Mucosa of descending colon (tissue), 3 donors: Measurements from ENCODE around the gene MAMDC2. TPM values are rescaled to one million over a fixed set of nuclear protein-coding genes. Genes with fewer than 3 reads are reported as not detected.

ENCODE experiments used
- ATAC-seq: fragments of 200-7000 bp; cut with Tn5 transposase; one replicate; pipeline ENCODE4 v1.9.1; 2020; ENCODE audit warnings: mild to moderate bottlenecking, moderate library complexity
- DNase-seq, 3 donors: peaks; one replicate each; pipeline ENCODE4 v3.0.0-alpha.2; 2020
- H3K36me3 ChIP-seq: fragments of 200-600 bp; one replicate; pipeline ENCODE4 v1.8.0; 2021; ENCODE audit warnings: low read depth, mild to moderate bottlenecking
- H3K4me1 ChIP-seq: fragments of 200-600 bp; one replicate; pipeline ENCODE4 v1.8.0; 2021; ENCODE audit warnings: low read depth, mild to moderate bottlenecking
- H3K4me3 ChIP-seq: fragments of 200-600 bp; one replicate; pipeline ENCODE4 v1.8.0; 2021; ENCODE audit warnings: mild to moderate bottlenecking
- H3K9me3 ChIP-seq: fragments of 200-600 bp; one replicate; pipeline ENCODE4 v1.8.0; 2021; ENCODE audit warnings: mild to moderate bottlenecking
- intact Hi-C, 2 donors: fragments of 100-400 bp; cut with DNase I in 1 of 2; cut with micrococcal nuclease in 1 of 2; formaldehyde crosslinking; loops; one replicate each; pipeline versions ENCODE4 v1.11.0 to v1.11.1; 2022; cut with DNase I, micrococcal nuclease
- total RNA-seq, 3 donors: library from RNA; stranded (reverse); fragmentation: NEBNext Ultra II Directional in 2 of 3; extraction: Animal tissue kit (Norgen Biotek cat#: 25700) in 2 of 3; gene quantifications; one replicate each; pipeline versions ENCODE4 v1.2.1 to v1.2.4, GENCODE V29; 2021 to 2023
- TF ChIP-seq, protein P1 (sequence below): fragments of 200-600 bp; IDR thresholded peaks from one replicate; pipeline ENCODE4 v1.8.0; 2022; ENCODE audit warnings: antibody characterized with exemption, mild to moderate bottlenecking
- donor health status: DM: no; HTN: no; CAD: no; lungs with moderate emphysema.
- donor health status: DM: no; HTN: no; CAD: no.
- donor health status: DM: no; HTN: yes; CAD: no.

MAMDC2 gene
- total RNA-seq, 3 donors from 2014 or later, result 3.5 to 70.6 (median 6.9) TPM

DNA sequence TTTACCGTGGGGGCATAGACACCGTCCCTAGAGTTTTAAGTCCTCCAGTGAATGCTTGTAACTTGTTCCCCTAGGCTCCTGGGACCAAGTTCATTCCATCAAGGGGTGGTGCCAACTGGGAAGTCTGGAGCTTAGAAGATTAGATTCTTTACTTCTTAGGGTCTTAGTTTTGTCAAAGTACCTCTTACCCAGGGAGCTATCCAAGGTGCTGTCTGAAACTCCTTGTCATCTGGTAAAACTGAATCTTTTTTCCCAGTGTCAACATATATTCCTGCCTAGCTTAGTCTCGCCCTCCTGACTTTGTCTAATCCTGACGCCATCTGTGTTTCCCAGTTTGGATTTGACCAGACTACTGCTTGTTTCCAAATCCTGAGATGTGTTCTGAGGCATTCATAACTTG is 41.6 kb downstream of the MAMDC2 start:
- Histone ChIP-seq H3K36me3 (no peaks in the 10 kb centered on the region), H3K4me1 (no peaks in the 10 kb centered on the region), H3K9me3 (no peaks in the 10 kb centered on the region), H3K4me3 (no peak overlapping the region)
- intact Hi-C loops, result no loop called here
- TF ChIP-seq, protein P1, sequence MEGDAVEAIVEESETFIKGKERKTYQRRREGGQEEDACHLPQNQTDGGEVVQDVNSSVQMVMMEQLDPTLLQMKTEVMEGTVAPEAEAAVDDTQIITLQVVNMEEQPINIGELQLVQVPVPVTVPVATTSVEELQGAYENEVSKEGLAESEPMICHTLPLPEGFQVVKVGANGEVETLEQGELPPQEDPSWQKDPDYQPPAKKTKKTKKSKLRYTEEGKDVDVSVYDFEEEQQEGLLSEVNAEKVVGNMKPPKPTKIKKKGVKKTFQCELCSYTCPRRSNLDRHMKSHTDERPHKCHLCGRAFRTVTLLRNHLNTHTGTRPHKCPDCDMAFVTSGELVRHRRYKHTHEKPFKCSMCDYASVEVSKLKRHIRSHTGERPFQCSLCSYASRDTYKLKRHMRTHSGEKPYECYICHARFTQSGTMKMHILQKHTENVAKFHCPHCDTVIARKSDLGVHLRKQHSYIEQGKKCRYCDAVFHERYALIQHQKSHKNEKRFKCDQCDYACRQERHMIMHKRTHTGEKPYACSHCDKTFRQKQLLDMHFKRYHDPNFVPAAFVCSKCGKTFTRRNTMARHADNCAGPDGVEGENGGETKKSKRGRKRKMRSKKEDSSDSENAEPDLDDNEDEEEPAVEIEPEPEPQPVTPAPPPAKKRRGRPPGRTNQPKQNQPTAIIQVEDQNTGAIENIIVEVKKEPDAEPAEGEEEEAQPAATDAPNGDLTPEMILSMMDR, result no peak
- DNase-seq (no peak), ATAC-seq (no peak)

DNA sequence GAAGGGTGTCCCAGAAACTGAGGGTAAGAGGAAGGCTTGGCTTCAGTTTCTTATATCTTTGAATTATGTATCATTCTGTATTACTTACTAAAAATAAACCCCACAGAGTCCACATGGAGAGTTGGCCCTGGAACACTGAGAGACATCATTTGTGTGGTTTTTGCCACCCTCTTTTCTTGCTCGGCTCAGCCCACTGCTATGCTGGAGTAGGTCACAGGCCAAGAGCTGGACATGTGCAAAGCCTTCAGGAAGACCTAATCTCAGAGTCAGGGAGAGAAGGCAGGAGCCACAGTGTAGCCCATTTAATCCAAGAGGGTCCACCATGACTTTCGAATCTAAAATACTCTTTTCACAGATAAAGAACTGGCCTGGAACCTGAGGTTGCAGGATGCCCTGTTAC is 47.5 kb downstream of the MAMDC2 start:
- intact Hi-C loops, result no loop called here
- no peaks in the 10 kb centered on the region for H3K36me3 ChIP-seq
- ATAC-seq (no peak), DNase-seq (no peak)
- no peak overlapping the region for H3K4me3 ChIP-seq
- no peaks in the 10 kb centered on the region for H3K9me3 ChIP-seq
- H3K4me1 ChIP-seq, result peaks cover 4% of the 10 kb centered on the region
- TF ChIP-seq, protein P1, result no peak

DNA sequence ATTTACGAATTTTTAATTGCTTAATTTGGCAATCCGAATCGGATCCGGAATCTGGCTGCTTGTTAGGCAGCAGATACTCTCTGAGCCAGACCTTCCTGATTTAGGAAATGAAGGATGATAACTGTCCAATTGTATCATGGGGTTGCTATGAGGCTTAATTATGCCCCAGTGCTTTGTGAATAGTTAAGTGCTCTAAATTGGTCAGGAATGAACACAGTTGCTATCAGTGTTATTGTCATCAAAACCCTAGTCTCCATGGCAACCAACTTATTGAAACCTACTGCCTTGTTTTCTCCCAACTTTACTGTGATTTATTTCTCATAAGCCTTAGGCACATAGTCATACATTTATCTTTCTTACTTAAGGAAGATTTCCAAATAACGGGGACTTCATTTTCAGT is 47.9 kb downstream of the MAMDC2 start:
- TF ChIP-seq, protein P1, result no peak
- DNase-seq, result no peak
- no peak overlapping the region for H3K4me3 ChIP-seq
- intact Hi-C loops, result no loop called here
- H3K4me1 ChIP-seq, result peaks cover 4% of the 10 kb centered on the region
- H3K36me3 ChIP-seq, result no peaks in the 10 kb centered on the region
- H3K9me3 ChIP-seq, result no peaks in the 10 kb centered on the region
- no peak for ATAC-seq

DNA sequence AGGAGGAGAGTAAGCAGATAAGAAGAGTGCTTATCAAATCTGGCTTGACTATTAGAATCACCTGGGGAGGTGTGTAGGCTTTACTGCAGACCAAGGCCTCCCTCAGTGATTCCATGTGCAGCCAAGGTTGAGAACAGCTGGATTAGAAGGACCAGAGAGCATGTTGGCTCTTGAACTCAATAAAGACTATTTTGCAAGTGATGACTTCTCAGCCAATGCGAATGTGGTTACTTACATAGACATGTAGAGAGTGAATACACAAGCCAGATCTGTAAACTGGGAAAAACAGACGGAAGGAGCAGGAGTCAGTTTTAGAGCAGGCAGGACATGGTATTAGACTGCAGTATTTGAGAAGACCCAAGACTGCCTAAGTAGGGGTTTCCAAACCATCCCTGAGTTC is 48.5 kb downstream of the MAMDC2 start:
- intact Hi-C loops, result no loop called here
- ATAC-seq (no peak), DNase-seq (no peak)
- H3K4me1 ChIP-seq, result peaks cover 4% of the 10 kb centered on the region
- TF ChIP-seq, protein P1, result no peak
- no peaks in the 10 kb centered on the region for H3K36me3 ChIP-seq
- H3K4me3 ChIP-seq, result no peak overlapping the region
- no peaks in the 10 kb centered on the region for H3K9me3 ChIP-seq

DNA sequence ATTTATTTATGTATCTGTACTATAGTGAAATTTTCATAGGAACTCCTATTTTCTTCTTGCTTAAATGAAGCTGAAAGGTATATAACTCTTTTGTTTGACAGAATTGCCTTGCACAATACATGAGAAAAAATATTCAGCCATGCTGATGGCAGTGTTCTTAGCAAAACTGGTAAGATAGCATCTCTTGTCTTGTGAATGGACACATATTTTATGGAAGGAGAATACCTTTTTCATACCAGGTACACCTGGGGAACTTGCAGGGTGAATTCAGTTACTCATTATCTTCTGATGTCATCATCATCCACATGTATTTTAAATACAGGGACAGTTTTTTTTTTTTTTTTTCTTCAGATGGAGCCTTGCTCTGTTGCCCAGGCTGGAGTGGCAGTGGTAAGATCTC is 49.4 kb downstream of the MAMDC2 start:
- TF ChIP-seq, protein P1, result no peak
- no peaks in the 10 kb centered on the region for H3K9me3 ChIP-seq
- no peaks in the 10 kb centered on the region for H3K36me3 ChIP-seq
- DNase-seq (no peak), ATAC-seq (no peak)
- no peak overlapping the region for H3K4me3 ChIP-seq
- H3K4me1 ChIP-seq, result peaks cover 4% of the 10 kb centered on the region
- intact Hi-C loops, result no loop called here

DNA sequence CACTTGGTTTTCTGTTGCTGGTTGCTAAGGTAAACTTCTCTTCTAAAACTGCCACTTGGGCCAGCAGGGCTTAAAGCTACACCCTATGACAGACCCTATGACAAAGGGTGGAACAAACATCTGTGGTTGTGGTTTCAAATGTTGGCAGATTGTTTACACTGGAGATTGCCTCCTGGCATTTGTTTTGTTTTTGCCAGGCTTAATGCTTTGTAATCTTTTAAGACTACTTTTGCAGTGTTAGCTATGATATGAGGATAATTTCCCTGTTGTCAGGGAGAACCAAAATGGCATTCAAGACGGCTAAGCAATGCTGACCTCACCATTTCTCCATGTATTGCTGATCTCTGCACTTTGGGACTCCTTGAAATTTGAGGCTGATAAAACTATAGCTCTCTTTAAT is 50.3 kb downstream of the MAMDC2 start:
- DNase-seq (no peak), ATAC-seq (peak; percentile 25)
- Histone ChIP-seq H3K4me3 (no peak overlapping the region), H3K4me1 (peaks cover 4% of the 10 kb centered on the region), H3K36me3 (no peaks in the 10 kb centered on the region), H3K9me3 (no peaks in the 10 kb centered on the region)
- TF ChIP-seq, protein P1, result no peak
- intact Hi-C loops, result no loop called here
